ENCODE results near the gene SRD5A3.

SRD5A3 gene

GRCh38 chr4:55337944-55338343 is 8.1 kb upstream of the SRD5A3 start:
- no peak overlapping the region for H3K4me2 ChIP-seq (ENCODE audit: low read length)
- no peaks in the 10 kb centered on the region for H3K4me1 ChIP-seq (ENCODE audit: control insufficient read depth, low read length)
- no peak overlapping the region for H3K4me3 ChIP-seq (ENCODE audit: low read length)
- H3K36me3 ChIP-seq (ENCODE audit: control insufficient read depth, low read length) = no peaks in the 10 kb centered on the region
- no peak for TF ChIP-seq EZH2phosphoT487 (IDR thresholded peaks at IDR 0.05; ENCODE audit: borderline replicate concordance, low read length)
- TF ChIP-seq, protein P1, sequence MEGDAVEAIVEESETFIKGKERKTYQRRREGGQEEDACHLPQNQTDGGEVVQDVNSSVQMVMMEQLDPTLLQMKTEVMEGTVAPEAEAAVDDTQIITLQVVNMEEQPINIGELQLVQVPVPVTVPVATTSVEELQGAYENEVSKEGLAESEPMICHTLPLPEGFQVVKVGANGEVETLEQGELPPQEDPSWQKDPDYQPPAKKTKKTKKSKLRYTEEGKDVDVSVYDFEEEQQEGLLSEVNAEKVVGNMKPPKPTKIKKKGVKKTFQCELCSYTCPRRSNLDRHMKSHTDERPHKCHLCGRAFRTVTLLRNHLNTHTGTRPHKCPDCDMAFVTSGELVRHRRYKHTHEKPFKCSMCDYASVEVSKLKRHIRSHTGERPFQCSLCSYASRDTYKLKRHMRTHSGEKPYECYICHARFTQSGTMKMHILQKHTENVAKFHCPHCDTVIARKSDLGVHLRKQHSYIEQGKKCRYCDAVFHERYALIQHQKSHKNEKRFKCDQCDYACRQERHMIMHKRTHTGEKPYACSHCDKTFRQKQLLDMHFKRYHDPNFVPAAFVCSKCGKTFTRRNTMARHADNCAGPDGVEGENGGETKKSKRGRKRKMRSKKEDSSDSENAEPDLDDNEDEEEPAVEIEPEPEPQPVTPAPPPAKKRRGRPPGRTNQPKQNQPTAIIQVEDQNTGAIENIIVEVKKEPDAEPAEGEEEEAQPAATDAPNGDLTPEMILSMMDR (IDR thresholded peaks at IDR 0.05; ENCODE audit: low read depth, low read length, poor library complexity, severe bottlenecking) = no peak
- no peaks in the 10 kb centered on the region for H3K9me3 ChIP-seq (ENCODE audit: control insufficient read depth, insufficient read depth, low read length)
- H4K20me1 ChIP-seq (ENCODE audit: control insufficient read depth, insufficient read depth, low read depth, low read length) = no peaks in the 10 kb centered on the region
- H3K9me2 ChIP-seq (replicated peaks; ENCODE audit: control insufficient read depth, low read length) = no peaks in the 10 kb centered on the region
- no peaks in the 10 kb centered on the region for H3F3A ChIP-seq (ENCODE audit: control insufficient read depth, insufficient read depth)
- no peaks in the 10 kb centered on the region for H3K79me2 ChIP-seq (ENCODE audit: control insufficient read depth, low read length)
- H3K27me3 ChIP-seq (ENCODE audit: control insufficient read depth, low read length) = no peaks in the 10 kb centered on the region
- no peak overlapping the region for H3K27ac ChIP-seq (ENCODE audit: low read depth, low read length)

- Histone ChIP-seq H3K36me3 (ENCODE audit: control insufficient read depth, low read length) (no peaks in the 10 kb centered on the region), H3K4me2 (ENCODE audit: low read length) (no peak overlapping the region), H3K27ac (ENCODE audit: low read depth, low read length) (no peak overlapping the region), H3K9me2 (replicated peaks; ENCODE audit: control insufficient read depth, low read length) (no peaks in the 10 kb centered on the region), H3K27me3 (ENCODE audit: control insufficient read depth, low read length) (no peaks in the 10 kb centered on the region), H3K79me2 (ENCODE audit: control insufficient read depth, low read length) (no peaks in the 10 kb centered on the region), H3K4me3 (ENCODE audit: low read length) (no peak overlapping the region), H4K20me1 (ENCODE audit: control insufficient read depth, insufficient read depth, low read depth, low read length) (no peaks in the 10 kb centered on the region), H3F3A (ENCODE audit: control insufficient read depth, insufficient read depth) (no peaks in the 10 kb centered on the region), H3K9me3 (ENCODE audit: control insufficient read depth, insufficient read depth, low read length) (no peaks in the 10 kb centered on the region), H3K4me1 (ENCODE audit: control insufficient read depth, low read length) (no peaks in the 10 kb centered on the region)
- no peak for TF ChIP-seq EZH2phosphoT487 (IDR thresholded peaks at IDR 0.05; ENCODE audit: borderline replicate concordance, low read length)
- TF ChIP-seq, protein P1 (IDR thresholded peaks at IDR 0.05; ENCODE audit: low read depth, low read length, poor library complexity, severe bottlenecking) = no peak
Observed at GRCh38 chr4:55338486-55338885, 7.6 kb upstream of the SRD5A3 start.

DNA sequence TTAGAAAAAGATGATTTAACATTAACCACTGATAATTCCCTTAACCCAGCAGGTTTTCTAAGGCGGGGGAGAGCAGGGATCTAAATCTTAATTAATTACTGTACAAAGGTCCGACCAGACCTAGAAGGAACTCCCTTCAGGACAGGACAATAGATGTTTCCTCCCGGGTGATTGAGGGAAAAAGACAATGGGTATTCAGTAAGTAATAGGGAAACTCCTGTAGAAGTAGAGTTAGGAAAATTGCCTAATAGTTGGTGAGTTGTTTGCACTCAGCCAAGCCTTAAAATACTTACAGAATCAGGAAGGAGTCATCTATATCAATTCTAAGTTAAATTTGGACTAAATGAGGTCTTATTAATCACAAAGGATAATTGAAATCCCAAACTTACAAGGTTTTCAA is 5.8 kb upstream of the SRD5A3 start:
- Histone ChIP-seq H3K9me3 (ENCODE audit: control insufficient read depth, insufficient read depth, low read length) (no peaks in the 10 kb centered on the region), H3K27me3 (ENCODE audit: control insufficient read depth, low read length) (no peaks in the 10 kb centered on the region), H4K20me1 (ENCODE audit: control insufficient read depth, insufficient read depth, low read depth, low read length) (no peaks in the 10 kb centered on the region), H3K4me2 (ENCODE audit: low read length) (no peak overlapping the region), H3K27ac (ENCODE audit: low read depth, low read length) (no peak overlapping the region), H3K4me3 (ENCODE audit: low read length) (no peak overlapping the region), H3K9me2 (replicated peaks; ENCODE audit: control insufficient read depth, low read length) (no peaks in the 10 kb centered on the region), H3K79me2 (ENCODE audit: control insufficient read depth, low read length) (no peaks in the 10 kb centered on the region), H3K36me3 (ENCODE audit: control insufficient read depth, low read length) (no peaks in the 10 kb centered on the region), H3K4me1 (ENCODE audit: control insufficient read depth, low read length) (no peaks in the 10 kb centered on the region), H3F3A (ENCODE audit: control insufficient read depth, insufficient read depth) (no peaks in the 10 kb centered on the region)
- TF ChIP-seq, protein P1 (IDR thresholded peaks at IDR 0.05; ENCODE audit: low read depth, low read length, poor library complexity, severe bottlenecking) = no peak
- no peak for TF ChIP-seq EZH2phosphoT487 (IDR thresholded peaks at IDR 0.05; ENCODE audit: borderline replicate concordance, low read length)

DNA sequence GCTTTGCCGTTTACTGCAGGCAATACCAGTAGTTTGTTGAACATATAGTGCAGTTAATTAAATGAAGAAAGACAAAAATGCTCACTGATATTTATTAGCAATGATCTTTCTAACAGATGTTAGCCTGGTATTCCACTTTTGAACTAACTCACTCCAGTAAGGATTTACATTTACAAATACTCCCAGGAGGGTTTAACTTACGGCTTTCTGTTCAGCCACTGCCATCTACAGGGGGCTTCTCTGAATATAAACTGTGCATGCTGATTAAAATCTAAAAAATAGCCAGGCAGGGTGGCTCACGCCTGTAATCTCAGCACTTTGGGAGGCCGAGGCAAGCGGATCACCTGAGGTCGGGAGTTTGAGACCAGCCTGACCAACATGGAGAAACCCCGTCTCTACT is 2.2 kb upstream of the SRD5A3 start:
- no peaks in the 10 kb centered on the region for H4K20me1 ChIP-seq (ENCODE audit: control insufficient read depth, insufficient read depth, low read depth, low read length)
- H3F3A ChIP-seq (ENCODE audit: control insufficient read depth, insufficient read depth) = peaks cover 5% of the 10 kb centered on the region
- H3K4me2 ChIP-seq (ENCODE audit: low read length) = no peak overlapping the region
- no peaks in the 10 kb centered on the region for H3K9me2 ChIP-seq (replicated peaks; ENCODE audit: control insufficient read depth, low read length)
- TF ChIP-seq, protein P1 (IDR thresholded peaks at IDR 0.05; ENCODE audit: low read depth, low read length, poor library complexity, severe bottlenecking) = no peak
- H3K27me3 ChIP-seq (ENCODE audit: control insufficient read depth, low read length) = no peaks in the 10 kb centered on the region
- H3K27ac ChIP-seq (ENCODE audit: low read depth, low read length) = no peak overlapping the region
- no peaks in the 10 kb centered on the region for H3K9me3 ChIP-seq (ENCODE audit: control insufficient read depth, insufficient read depth, low read length)
- no peaks in the 10 kb centered on the region for H3K36me3 ChIP-seq (ENCODE audit: control insufficient read depth, low read length)
- no peak overlapping the region for H3K4me3 ChIP-seq (ENCODE audit: low read length)
- H3K4me1 ChIP-seq (ENCODE audit: control insufficient read depth, low read length) = peaks cover 20% of the 10 kb centered on the region
- H3K79me2 ChIP-seq (ENCODE audit: control insufficient read depth, low read length) = no peaks in the 10 kb centered on the region

All from DOHH2 (cell line).